ENCODE results near the gene FAM13A. TPM values are rescaled to one million over a fixed set of nuclear protein-coding genes. Genes with fewer than 3 reads are reported as not detected.

FAM13A gene
- total RNA-seq, 4 donors from 2014 or later, result 5.2 to 19.1 (median 8.2) TPM

- H3K4me1 ChIP-seq, result peaks cover 0 to 20% (median 0%) of the 10 kb centered on the region in 3 donors
- intact Hi-C loops (cut with DNase I), result no loop called here
- no peaks in the 10 kb centered on the region for H3K36me3 ChIP-seq
- no peak for DNase-seq
- no peaks in the 10 kb centered on the region for H3K9me3 ChIP-seq
- no peak overlapping the region for H3K4me3 ChIP-seq
- TF ChIP-seq POLR2A (IDR thresholded peaks at IDR 0.05) (no peak), CTCF (IDR thresholded peaks at IDR 0.05) (no peak)
- no peaks in the 10 kb centered on the region for H3K27me3 ChIP-seq
- WGBS, 2 donors, result 100% methylated on average over 1 of the region's 1 CpG
- no peak overlapping the region for H3K27ac ChIP-seq
These were observed 87.2 kb downstream of the FAM13A start for GRCh38 chr4:88969746-88970145.

GRCh38 chr4:88969271-88969670, 87.7 kb downstream of the FAM13A start:
- Histone ChIP-seq H3K27ac (no peak overlapping the region), H3K27me3 (no peaks in the 10 kb centered on the region), H3K36me3 (no peaks in the 10 kb centered on the region), H3K9me3 (no peaks in the 10 kb centered on the region), H3K4me1 (peaks cover 0 to 25% (median 0%) of the 10 kb centered on the region in 3 donors), H3K4me3 (no peak overlapping the region)
- no peak for TF ChIP-seq CTCF (IDR thresholded peaks at IDR 0.05)
- no peak for TF ChIP-seq POLR2A (IDR thresholded peaks at IDR 0.05)
- no peak for DNase-seq
- intact Hi-C loops (cut with DNase I), result no loop called here

- WGBS, 2 donors, result 61 to 83% methylated on average over 2 of the region's 2 CpGs
- Histone ChIP-seq H3K36me3 (no peaks in the 10 kb centered on the region), H3K4me3 (no peak overlapping the region), H3K27me3 (no peaks in the 10 kb centered on the region), H3K27ac (peak overlapping the region in 3 of 4 donors; percentile 5 to 45 (median 29)), H3K4me1 (peaks cover 0 to 38% (median 4%) of the 10 kb centered on the region in 3 donors), H3K9me3 (no peaks in the 10 kb centered on the region)
- intact Hi-C loops (cut with DNase I), result no loop called here
- no peak for DNase-seq
- TF ChIP-seq CTCF (IDR thresholded peaks at IDR 0.05), result no peak
- no peak for TF ChIP-seq POLR2A (IDR thresholded peaks at IDR 0.05)
These were observed 89.1 kb downstream of the FAM13A start for GRCh38 chr4:88967883-88968331.

GRCh38 chr4:88965053-88965452, 91.9 kb downstream of the FAM13A start:
- H3K27ac ChIP-seq, result peak overlapping the region in 2 of 4 donors; percentile 2 to 28
- no peaks in the 10 kb centered on the region for H3K27me3 ChIP-seq
- no peaks in the 10 kb centered on the region for H3K36me3 ChIP-seq
- DNase-seq, result no peak
- intact Hi-C loops (cut with DNase I), result no loop called here
- H3K4me1 ChIP-seq, result peaks cover 0 to 40% (median 4%) of the 10 kb centered on the region in 3 donors
- TF ChIP-seq CTCF (IDR thresholded peaks at IDR 0.05) (no peak), POLR2A (IDR thresholded peaks at IDR 0.05) (no peak)
- no peak overlapping the region for H3K4me3 ChIP-seq
- WGBS, 2 donors, result 86 to 94% methylated on average over 2 of the region's 2 CpGs
- no peaks in the 10 kb centered on the region for H3K9me3 ChIP-seq

- no peaks in the 10 kb centered on the region for H3K36me3 ChIP-seq
- H3K4me1 ChIP-seq, result peaks cover 0 to 40% (median 4%) of the 10 kb centered on the region in 3 donors
- TF ChIP-seq CTCF (IDR thresholded peaks at IDR 0.05) (no peak), POLR2A (IDR thresholded peaks at IDR 0.05) (no peak)
- DNase-seq, result no peak
- intact Hi-C loops (cut with DNase I), result no loop called here
- H3K9me3 ChIP-seq, result no peaks in the 10 kb centered on the region
- 61 to 65% methylated on average over 4 of the region's 4 CpGs for WGBS, 2 donors
- H3K4me3 ChIP-seq, result no peak overlapping the region
- no peaks in the 10 kb centered on the region for H3K27me3 ChIP-seq
- peak overlapping the region in 3 of 4 donors; percentile 37 to 85 (median 79) for H3K27ac ChIP-seq
These were observed 92.5 kb downstream of the FAM13A start for GRCh38 chr4:88964450-88964849.

Data from esophagus squamous epithelium (tissue), 5 donors.